HepG2 (cell line): Measurements from ENCODE around the gene RAB18. TPM values are rescaled to one million over a fixed set of nuclear protein-coding genes. Genes with fewer than 3 reads are reported as not detected.

ENCODE experiments used
- ATAC-seq: fragments of 200-7000 bp; cut with Tn5 transposase; 3 replicates; pipeline ENCODE4 v1.9.1; 2020; ENCODE audit warnings: mild to moderate bottlenecking, moderate library complexity
- BruUV-seq: library from RNA; stranded (reverse); fragments of 400-500 nt; replicated peaks from 2 replicates; lab custom pipeline; 2021; lab: Mats Ljungman, UMichigan
- CTCF ChIA-PET: fragments of 300-600 bp; formaldehyde crosslinking; extraction: SDS; loops from one replicate; lab custom pipeline; 2021; ENCODE audit warnings: low total read pairs, inconsistent platforms, low intra/inter-chr PET ratio; lab: Yijun Ruan, JAX
- POLR2A ChIA-PET: fragments of 350-600 bp; sonication (Branson Sonifier 250); formaldehyde crosslinking; loops from one replicate; lab custom pipeline; 2020; ENCODE audit warnings: antibody characterized with exemption, inconsistent platforms; lab: Yijun Ruan, JAX
- DNase-seq: peaks from one replicate; pipeline ENCODE4 v3.0.0-alpha.2; 2015; ENCODE audit warnings: low spot score
- FAIRE-seq: peaks from 3 replicates; lab custom pipeline; 2011; peaks lifted over from hg19 to GRCh38; lab: Jason Lieb, UNC
- H2AFZ ChIP-seq: one replicate; pipeline ENCODE4 v1.6.1; 2011; ENCODE audit warnings: low read length, inconsistent platforms
- H3K27ac ChIP-seq: fragments of 300-600 bp; 3 replicates; pipeline ENCODE4 v1.8.0; 2011; ENCODE audit warnings: mixed run types, mild to moderate bottlenecking, mixed read lengths, low read length, inconsistent platforms; ENCODE audit not compliant: insufficient read depth; ENCODE audit errors: extremely low read length
- H3K27me3 ChIP-seq, 2 experiments: fragments of 200-600 bp in 1 of 2; 2 replicates in 1 of 2; 3 replicates in 1 of 2; pipeline versions ENCODE4 v1.6.0 to v1.8.0; 2011; ENCODE audit warnings: low read length in 2 of 2, mild to moderate bottlenecking in 2 of 2, moderate library complexity in 2 of 2, inconsistent platforms in 1 of 2; ENCODE audit not compliant: insufficient read depth in 2 of 2, control insufficient read depth in 1 of 2
- H3K36me3 ChIP-seq, 2 experiments: fragments of 200-600 bp in 1 of 2; replicated peaks in 1 of 2; 2 replicates in 1 of 2; 3 replicates in 1 of 2; pipeline versions ENCODE4 v1.5.1 to v1.8.0; 2011; ENCODE audit warnings: low read length in 2 of 2, inconsistent platforms in 1 of 2; ENCODE audit not compliant: insufficient read depth in 2 of 2, control insufficient read depth in 1 of 2
- H3K4me1 ChIP-seq: 2 replicates; pipeline ENCODE4 v1.5.1; 2012; ENCODE audit warnings: low read length, inconsistent platforms; ENCODE audit not compliant: insufficient read depth
- H3K4me2 ChIP-seq: 2 replicates; pipeline ENCODE4 v1.6.0; 2011; ENCODE audit warnings: low read depth, low read length, inconsistent platforms
- H3K4me3 ChIP-seq, 3 experiments: fragments of 200-600 bp in 1 of 3; sonication (generic), shearing (Covaris generic) in 1 of 3; replicated peaks in 1 of 3; 2 replicates each; pipeline ENCODE4 v1.5.1; 2011 to 2016; ENCODE audit warnings: low read length in 3 of 3, inconsistent platforms in 2 of 3, low read depth in 2 of 3, mild to moderate bottlenecking in 2 of 3, control low read depth in 1 of 3, mixed read lengths in 1 of 3; ENCODE audit not compliant: insufficient read depth in 1 of 3
- H3K79me2 ChIP-seq: one replicate; pipeline ENCODE4 v1.6.1; 2011; ENCODE audit warnings: low read length, inconsistent platforms; ENCODE audit not compliant: insufficient read depth
- H3K9ac ChIP-seq: 2 replicates; pipeline ENCODE4 v1.6.0; 2011; ENCODE audit warnings: mild to moderate bottlenecking, low read depth, low read length, inconsistent platforms; ENCODE audit not compliant: insufficient read depth
- H3K9me3 ChIP-seq: 2 replicates; pipeline ENCODE4 v1.5.1; 2012; ENCODE audit warnings: mild to moderate bottlenecking, low read length
- H4K20me1 ChIP-seq: 2 replicates; pipeline ENCODE4 v1.6.0; 2011; ENCODE audit warnings: inconsistent platforms, mild to moderate bottlenecking, low read length, moderate library complexity; ENCODE audit not compliant: insufficient read depth
- AKAP8 ChIP-seq: sonication (generic); formaldehyde crosslinking; IDR thresholded peaks from 2 replicates; pipeline ENCODE4 v1.5.1; 2020; ENCODE audit warnings: mild to moderate bottlenecking, missing genetic modification reagents
- ATF6 ChIP-seq: sonication (generic); formaldehyde crosslinking; conservative IDR thresholded peaks from 2 replicates; pipeline ENCODE4 v1.4.0; 2020; ENCODE audit warnings: missing genetic modification reagents
- NFE2L2 ChIP-seq: fragments of 150-350 bp; IDR thresholded peaks from 2 replicates; pipeline ENCODE4 v1.6.1; 2014; ENCODE audit warnings: low read length
- TARDBP ChIP-seq: sonication (generic); formaldehyde crosslinking; IDR thresholded peaks from 2 replicates; pipeline ENCODE4 v1.8.0; 2022; ENCODE audit warnings: mild to moderate bottlenecking, missing genetic modification reagents
- ZNF230 ChIP-seq: sonication (generic); formaldehyde crosslinking; IDR thresholded peaks from 2 replicates; pipeline ENCODE4 v1.4.0; 2020; ENCODE audit warnings: mild to moderate bottlenecking, missing genetic modification reagents
- ZNF564 ChIP-seq: sonication (generic); formaldehyde crosslinking; IDR thresholded peaks from 2 replicates; pipeline ENCODE4 v1.8.1; 2023; ENCODE audit warnings: mild to moderate bottlenecking, missing genetic modification reagents
- ZNF713 ChIP-seq: sonication (generic); formaldehyde crosslinking; IDR thresholded peaks from 2 replicates; pipeline ENCODE4 v1.4.0; 2020; ENCODE audit warnings: mild to moderate bottlenecking, missing genetic modification reagents
- WGBS: methylation state at CpG from one replicate; pipeline ENCODE4 v1.1.6; 2017; ENCODE audit warnings: low lambda C conversion rate; 5-methylcytosine and 5-hydroxymethylcytosine counted together
- in situ Hi-C: cut with HindIII; loops from 2 replicates; pipeline ENCODE4 v1.10.0; 2017; ENCODE audit warnings: low pct_unique_long_range_greater_than_20kb; ENCODE audit not compliant: extremely low pct_ligation_motif_present
- intact Hi-C: fragments of 100-400 bp; cut with micrococcal nuclease; formaldehyde crosslinking; loops from one replicate; pipeline ENCODE4 v1.10.0; 2022; ENCODE audit not compliant: unreplicated experiment
- polyA plus RNA-seq, 8 experiments: library from polyadenylated mRNA; depleted of rRNA in 3 of 8; stranded (reverse) in 7 of 8; unstranded in 1 of 8; fragments of >200 nt; fragmentation: Illumina TruSeq in 4 of 8; extraction: Trizol in 4 of 8; gene quantifications; 2 replicates each; pipeline versions ENCODE4 v1.2.1 to v1.2.3, GENCODE V29; 2011 to 2016; ENCODE audit warnings: low read depth in 4 of 8, missing spikeins in 1 of 8, mixed read lengths in 1 of 8; ENCODE audit not compliant: insufficient read depth in 1 of 8
- total RNA-seq, 5 experiments: library from RNA; depleted of rRNA; stranded (reverse); fragments of >200 nt; fragmentation: Illumina TruSeq; extraction: Trizol; gene quantifications; 2 replicates each; pipeline ENCODE4 v1.2.3, GENCODE V29; 2016; ENCODE audit warnings: low read depth in 1 of 5

Gene RAB18
- total and polyA plus RNA-seq, 2 of the 13 experiments (the other 11 are each of a cell fraction or from before 2014, with no cell fraction given): 22.3 to 69.1 TPM

GRCh38 chr10:27564880-27565279 lies 60.8 kb downstream of the RAB18 start:
- Histone ChIP-seq H3K4me1 (no peaks in the 10 kb centered on the region), H4K20me1 (no peaks in the 10 kb centered on the region), H3K27ac (no peak overlapping the region), H3K4me2 (no peak overlapping the region), H3K4me3 (no peak overlapping the region), H3K9ac (no peak overlapping the region), H3K27me3 (no peaks in the 10 kb centered on the region), H3K79me2 (no peaks in the 10 kb centered on the region), H2AFZ (no peak overlapping the region), H3K36me3 (no peaks in the 10 kb centered on the region), H3K9me3 (no peaks in the 10 kb centered on the region)
- in situ Hi-C loops: loop anchor here (25.0 kb wide), 2 partner anchors 672 to 822 kb away; no protein-coding TSS in a partner anchor
- no peak for FAIRE-seq
- ChIA-PET POLR2A (no interaction called here), CTCF (no interaction called here)
- 32% methylated on average over 3 of the region's 3 CpGs for WGBS
- no peak for DNase-seq
- no peak for TF ChIP-seq ZNF713
- BruUV-seq: no TSS peak
- intact Hi-C loops: no loop called here
- ATAC-seq: no peak

DNA sequence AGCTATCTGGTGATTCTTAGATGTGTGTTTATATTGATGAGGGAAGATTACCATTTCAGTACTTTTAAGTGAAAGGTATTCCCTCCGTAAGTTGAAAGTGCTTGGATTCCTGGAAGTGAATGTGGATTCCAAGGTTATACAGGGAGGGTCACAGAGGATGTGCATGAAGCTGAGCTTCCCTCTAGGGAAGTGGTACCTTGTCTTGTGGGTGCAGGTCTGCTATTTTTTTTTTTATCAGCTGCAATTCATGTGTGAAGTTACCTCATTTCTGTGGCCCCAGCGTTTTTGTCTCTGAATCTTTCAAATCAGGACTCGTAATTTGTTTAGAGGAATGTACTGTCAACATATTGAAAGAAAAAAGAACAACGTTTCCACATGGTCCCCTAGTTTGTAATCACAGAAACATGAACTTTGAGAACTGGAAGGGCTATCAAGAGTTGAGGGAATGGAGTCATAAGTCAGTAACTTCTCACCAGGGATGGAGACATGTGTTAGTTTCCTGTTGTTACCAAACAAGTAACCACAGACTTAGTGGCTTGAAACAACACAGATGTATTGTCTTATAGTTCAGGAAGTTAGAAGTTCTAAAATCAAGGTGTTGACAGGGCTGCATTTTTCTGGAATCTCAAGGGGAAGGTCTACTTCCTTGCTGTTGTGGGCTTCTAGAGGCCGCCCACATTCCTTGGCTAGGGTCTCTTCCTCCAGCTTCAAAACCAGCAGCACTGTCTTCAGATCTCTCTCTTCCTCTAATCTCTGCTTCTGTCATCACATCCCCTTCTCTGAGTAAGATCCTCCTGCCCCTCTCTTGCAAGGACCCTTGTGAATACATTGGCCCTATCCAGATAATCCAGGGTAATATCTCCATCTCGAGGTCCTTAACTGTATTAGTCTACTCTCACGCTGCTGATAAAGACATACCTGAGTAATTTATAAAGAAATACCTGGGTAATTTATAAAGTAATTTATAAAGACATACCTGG lies 64.4 kb downstream of the RAB18 start:
- ATAC-seq (no peak), DNase-seq (no peak), FAIRE-seq (no peak)
- no peaks in the 10 kb centered on the region for H3K9me3 ChIP-seq
- no TSS peak for BruUV-seq
- H3K27me3 ChIP-seq: no peaks in the 10 kb centered on the region
- no peak overlapping the region for H2AFZ ChIP-seq
- no peak overlapping the region for H3K4me2 ChIP-seq
- intact Hi-C loops: no loop called here
- TF ChIP-seq NFE2L2 (no peak), ZNF230 (CRISPR knock-in tag) (no peak), ATF6 (CRISPR knock-in tag) (no peak), ZNF564 (CRISPR knock-in tag) (no peak), TARDBP (no peak), AKAP8 (CRISPR knock-in tag) (no peak)
- in situ Hi-C loops: loop anchor here (25.0 kb wide), 2 partner anchors 669 to 819 kb away; no protein-coding TSS in a partner anchor
- H3K4me3 ChIP-seq: no peak overlapping the region
- no peaks in the 10 kb centered on the region for H3K36me3 ChIP-seq
- H3K9ac ChIP-seq: no peak overlapping the region
- H3K79me2 ChIP-seq: no peaks in the 10 kb centered on the region
- CTCF ChIA-PET: no interaction called here
- POLR2A ChIA-PET: no interaction called here
- H3K27ac ChIP-seq: no peak overlapping the region
- H3K4me1 ChIP-seq: no peaks in the 10 kb centered on the region
- no peaks in the 10 kb centered on the region for H4K20me1 ChIP-seq
- WGBS: 11% methylated on average over 7 of the region's 7 CpGs
